Epithelial cell of esophagus (primary cell): ENCODE data around the gene KLK10.
"Not testable (repeated sequence)": the region's sequence is repeated elsewhere in the genome, so short reads cannot be mapped to it uniquely, and the experiment has no call there.

ENCODE experiments used
- DNase-seq: peaks from one replicate; pipeline ENCODE4 v3.0.0; 2010; ENCODE audit warnings: low read depth
- H3K4me3 ChIP-seq: 2 replicates; pipeline ENCODE4 v1.5.1; 2011; ENCODE audit warnings: mild to moderate bottlenecking, low read length, control low read depth
- CTCF ChIP-seq: IDR thresholded peaks from 2 replicates; pipeline ENCODE4 v1.5.1; 2011; ENCODE audit warnings: low read depth, mild to moderate bottlenecking, low read length, control low read depth, inconsistent platforms; ENCODE audit not compliant: insufficient read depth; ENCODE audit errors: missing control alignments

The KLK10 gene

GRCh38 chr19:50994129-50994528 is 25.4 kb downstream of the KLK10 start:
- TF ChIP-seq CTCF: no peak
- H3K4me3 ChIP-seq: no peak overlapping the region
- no peak for DNase-seq

- no peak for DNase-seq
- no peak for TF ChIP-seq CTCF
Observed at GRCh38 chr19:50992666-50993035, 26.9 kb downstream of the KLK10 start.

GRCh38 chr19:50984416-50984815 is 35.1 kb downstream of the KLK10 start:
- H3K4me3 ChIP-seq, DNase-seq: not testable (repeated sequence)

More at GRCh38 chr19:50992666-50993035, 26.9 kb downstream of the KLK10 start:
- no peak overlapping the region for H3K4me3 ChIP-seq

GRCh38 chr19:50983625-50984292 is 35.8 kb downstream of the KLK10 start, which contains the start of gene KLK7:
KLK7 (minus strand) TSS chr19:50983917; CDS start chr19:50982399, 1,518 bp downstream.
- H3K4me3 ChIP-seq: peak within 1 kb of the TSS; percentile 16
- TF ChIP-seq CTCF: no peak
- no peak for DNase-seq

GRCh38 chr19:50982186-50982585 is 37.3 kb downstream of the KLK10 start:
- no peak for DNase-seq
- TF ChIP-seq CTCF: no peak
- no peak overlapping the region for H3K4me3 ChIP-seq

GRCh38 chr19:50981587-50982146 is 37.8 kb downstream of the KLK10 start:
- H3K4me3 ChIP-seq: no peak overlapping the region
- TF ChIP-seq CTCF: no peak
- no peak for DNase-seq

- TF ChIP-seq CTCF: no peak
- no peak for DNase-seq
- no peak overlapping the region for H3K4me3 ChIP-seq
Observed at GRCh38 chr19:50980208-50980607, 39.3 kb downstream of the KLK10 start.
